GM10847 (cell line): Measurements from ENCODE around the gene NCAN.

Source experiments
- POLR2A ChIP-seq: IDR thresholded peaks from 2 replicates; pipeline ENCODE4 v1.6.1; 2011; ENCODE audit not compliant: insufficient read length; ENCODE audit errors: extremely low read depth

NCAN gene

GRCh38 chr19:19274716-19275565, 63.2 kb downstream of the NCAN start:
- no peak for TF ChIP-seq POLR2A

GRCh38 chr19:19276386-19276785, 64.6 kb downstream of the NCAN start:
- TF ChIP-seq POLR2A, result no peak

GRCh38 chr19:19276851-19277250, 65.1 kb downstream of the NCAN start:
- no peak for TF ChIP-seq POLR2A

- no peak for TF ChIP-seq POLR2A
Measured at GRCh38 chr19:19278315-19278714, 66.6 kb downstream of the NCAN start.

- no peak for TF ChIP-seq POLR2A
Measured at GRCh38 chr19:19279062-19279612, 67.4 kb downstream of the NCAN start.

- TF ChIP-seq POLR2A, result no peak
Measured at GRCh38 chr19:19279853-19280252, 68.1 kb downstream of the NCAN start.

- no peak for TF ChIP-seq POLR2A
Measured at GRCh38 chr19:19280561-19280960, 68.8 kb downstream of the NCAN start.

GRCh38 chr19:19285686-19286085, 73.9 kb downstream of the NCAN start:
- no peak for TF ChIP-seq POLR2A

- TF ChIP-seq POLR2A, result no peak
Measured at GRCh38 chr19:19292607-19293006, 80.8 kb downstream of the NCAN start.

GRCh38 chr19:19294914-19295313, 83.2 kb downstream of the NCAN start:
- no peak for TF ChIP-seq POLR2A

- TF ChIP-seq POLR2A, result no peak
Measured at GRCh38 chr19:19296953-19297689, 85.4 kb downstream of the NCAN start.

GRCh38 chr19:19297759-19298158, 86.0 kb downstream of the NCAN start:
- TF ChIP-seq POLR2A, result no peak

- TF ChIP-seq POLR2A, result no peak
Measured at GRCh38 chr19:19300613-19301012, 88.9 kb downstream of the NCAN start.
